H9 (cell line): Measurements from ENCODE around the gene DYNC1H1. TPM values are rescaled to one million over a fixed set of nuclear protein-coding genes. Genes with fewer than 3 reads are reported as not detected.
A peak's percentile ranks its signal among the peaks of the same experiment; 100 is the strongest.

ENCODE experiments used
- DNase-seq: peaks from one replicate; pipeline ENCODE4 v3.0.0-alpha.2; 2017
- H2AFZ ChIP-seq: one replicate; pipeline ENCODE4 v1.6.1; 2013; ENCODE audit warnings: mild to moderate bottlenecking, low read length, control low read depth, moderate library complexity
- H2AK5ac ChIP-seq: 2 replicates; pipeline ENCODE4 v1.6.1; 2013; ENCODE audit warnings: low read length, control low read depth, mixed read lengths; ENCODE audit not compliant: insufficient read length
- H2BK120ac ChIP-seq: one replicate; pipeline ENCODE4 v1.6.1; 2013; ENCODE audit warnings: low read depth, mild to moderate bottlenecking, low read length, control low read depth, inconsistent platforms; ENCODE audit not compliant: poor library complexity, severe bottlenecking
- H2BK12ac ChIP-seq: 2 replicates; pipeline ENCODE4 v1.6.1; 2013; ENCODE audit warnings: low read length, control low read depth, mixed read lengths, low read depth; ENCODE audit not compliant: insufficient read length
- H2BK15ac ChIP-seq: 2 replicates; pipeline ENCODE4 v1.6.1; 2013; ENCODE audit warnings: low read depth, low read length, control low read depth
- H2BK20ac ChIP-seq: one replicate; pipeline ENCODE4 v1.6.1; 2013; ENCODE audit warnings: low read depth, mild to moderate bottlenecking, low read length, control low read depth, inconsistent platforms; ENCODE audit not compliant: poor library complexity, severe bottlenecking
- H2BK5ac ChIP-seq: 2 replicates; pipeline ENCODE4 v1.6.1; 2013; ENCODE audit warnings: low read length, control low read depth, mixed read lengths; ENCODE audit not compliant: insufficient read length
- H3K14ac ChIP-seq: 2 replicates; pipeline ENCODE4 v1.6.1; 2013; ENCODE audit warnings: low read length, control low read depth; ENCODE audit not compliant: insufficient read depth
- H3K18ac ChIP-seq: 2 replicates; pipeline ENCODE4 v1.6.1; 2013; ENCODE audit warnings: low read depth, mild to moderate bottlenecking, mixed read lengths, low read length, control low read depth; ENCODE audit not compliant: insufficient read length
- H3K23ac ChIP-seq: 2 replicates; pipeline ENCODE4 v1.6.1; 2013; ENCODE audit warnings: low read length, control low read depth, mixed read lengths, low read depth; ENCODE audit not compliant: insufficient read length
- H3K23me2 ChIP-seq: 2 replicates; pipeline ENCODE4 v1.6.1; 2013; ENCODE audit warnings: low read depth, mild to moderate bottlenecking, mixed read lengths, low read length, control low read depth; ENCODE audit not compliant: insufficient read length, poor library complexity, severe bottlenecking
- H3K27ac ChIP-seq: 2 replicates; pipeline ENCODE4 v1.5.1; 2013; ENCODE audit warnings: low read length, control low read depth, mixed read lengths, low read depth; ENCODE audit not compliant: insufficient read length
- H3K27me3 ChIP-seq: 2 replicates; pipeline ENCODE4 v1.6.1; 2013; ENCODE audit warnings: low read length, control low read depth, inconsistent platforms; ENCODE audit not compliant: insufficient read depth
- H3K4ac ChIP-seq: 2 replicates; pipeline ENCODE4 v1.6.1; 2013; ENCODE audit warnings: low read depth, mild to moderate bottlenecking, control low read depth, inconsistent platforms, low read length, moderate library complexity
- H3K4me1 ChIP-seq: 2 replicates; pipeline ENCODE4 v1.6.1; 2013; ENCODE audit warnings: low read length, control low read depth, inconsistent platforms; ENCODE audit not compliant: insufficient read depth
- H3K4me2 ChIP-seq: 2 replicates; pipeline ENCODE4 v1.6.1; 2013; ENCODE audit warnings: low read length, control low read depth, mixed read lengths; ENCODE audit not compliant: insufficient read length, insufficient read depth
- H3K56ac ChIP-seq: 2 replicates; pipeline ENCODE4 v1.6.1; 2013; ENCODE audit warnings: low read depth, mild to moderate bottlenecking, mixed read lengths, low read length, control low read depth; ENCODE audit not compliant: insufficient read length
- H3K79me1 ChIP-seq: 2 replicates; pipeline ENCODE4 v1.6.1; 2013; ENCODE audit warnings: low read depth, mild to moderate bottlenecking, moderate library complexity, low read length, control low read depth, inconsistent platforms; ENCODE audit not compliant: insufficient read depth, poor library complexity, severe bottlenecking
- H3K79me2 ChIP-seq: 2 replicates; pipeline ENCODE4 v1.6.1; 2013; ENCODE audit warnings: low read length, control low read depth, inconsistent platforms; ENCODE audit not compliant: insufficient read depth
- H3K9ac ChIP-seq: 2 replicates; pipeline ENCODE4 v1.6.1; 2013; ENCODE audit warnings: low read length, control low read depth, mixed read lengths; ENCODE audit not compliant: insufficient read length; ENCODE audit errors: extremely low read depth
- H3K9me3 ChIP-seq: one replicate; pipeline ENCODE4 v1.6.1; 2013; ENCODE audit warnings: low read depth, low read length, inconsistent platforms; ENCODE audit not compliant: control insufficient read depth
- H3T11ph ChIP-seq: one replicate; pipeline ENCODE4 v1.6.1; 2013; ENCODE audit warnings: mild to moderate bottlenecking, low read length, control low read depth, inconsistent platforms
- H4K20me1 ChIP-seq: one replicate; pipeline ENCODE4 v1.6.1; 2013; ENCODE audit not compliant: control insufficient read depth, insufficient read length, insufficient read depth
- H4K5ac ChIP-seq: 2 replicates; pipeline ENCODE4 v1.6.1; 2013; ENCODE audit warnings: low read depth, mild to moderate bottlenecking, mixed read lengths, low read length, control low read depth; ENCODE audit not compliant: insufficient read length
- H4K8ac ChIP-seq: replicated peaks from 2 replicates; pipeline ENCODE4 v1.6.1; 2013; ENCODE audit warnings: low read length, control low read depth, mixed read lengths, low read depth; ENCODE audit not compliant: insufficient read length
- H4K91ac ChIP-seq: 2 replicates; pipeline ENCODE4 v1.6.1; 2013; ENCODE audit warnings: low read depth, mild to moderate bottlenecking, moderate library complexity, mixed read lengths, low read length, control low read depth; ENCODE audit not compliant: insufficient read length
- H3K27ac Mint-ChIP-seq, 3 experiments: 2 replicates in 2 of 3; 3 replicates in 1 of 3; pipeline ENCODE4 v1.8.0; 2020 to 2021; ENCODE audit warnings: mixed read lengths in 3 of 3, mild to moderate bottlenecking in 1 of 3, moderate library complexity in 1 of 3
- H3K27me3 Mint-ChIP-seq: 2 replicates; pipeline ENCODE4 v1.8.0; 2021; ENCODE audit warnings: low read depth, mild to moderate bottlenecking, moderate library complexity, mixed read lengths
- H3K36me3 Mint-ChIP-seq, 3 experiments: 2 replicates in 2 of 3; 3 replicates in 1 of 3; pipeline ENCODE4 v1.8.0; 2020 to 2021; ENCODE audit warnings: low read depth in 3 of 3, mixed read lengths in 3 of 3; ENCODE audit not compliant: insufficient read depth in 1 of 3
- H3K4me1 Mint-ChIP-seq, 2 experiments: 2 replicates each; pipeline ENCODE4 v1.8.0; 2020; ENCODE audit warnings: mixed read lengths in 2 of 2
- H3K4me3 Mint-ChIP-seq, 2 experiments: 2 replicates in 1 of 2; 3 replicates in 1 of 2; pipeline ENCODE4 v1.8.0; 2020 to 2021; ENCODE audit warnings: mild to moderate bottlenecking in 2 of 2, mixed read lengths in 2 of 2, moderate library complexity in 1 of 2
- H3K9me3 Mint-ChIP-seq, 2 experiments: 2 replicates in 1 of 2; 3 replicates in 1 of 2; pipeline ENCODE4 v1.8.0; 2020; ENCODE audit warnings: mild to moderate bottlenecking in 2 of 2, mixed read lengths in 2 of 2, moderate library complexity in 1 of 2
- CTCF ChIP-seq: fragments of 200-600 bp; sonication (generic); conservative IDR thresholded peaks from 3 replicates; pipeline ENCODE4 v1.8.0; 2021; ENCODE audit warnings: antibody characterized with exemption, mild to moderate bottlenecking
- WGBS: extraction: QIAGEN DNeasy Blood & Tissue Kit; methylation state at CpG from one replicate; pipeline ENCODE4 v1.1.7; 2013; ENCODE audit warnings: missing lambda C conversion rate, low lambda C conversion rate, mixed read lengths; ENCODE audit not compliant: insufficient read length; ENCODE audit errors: extremely low coverage; 5-methylcytosine and 5-hydroxymethylcytosine counted together
- total RNA-seq: library from RNA; stranded (reverse); gene quantifications from 2 replicates; pipeline ENCODE4 v1.2.1, GENCODE V29; 2021

Gene DYNC1H1
- total RNA-seq, 1 experiment from 2014 or later: 359 TPM

- no peak overlapping the region for H2BK20ac ChIP-seq
Observed at GRCh38 chr14:102000902-102001301, 36.5 kb downstream of the DYNC1H1 start.

More at GRCh38 chr14:102000902-102001301, 36.5 kb downstream of the DYNC1H1 start:
- H3K79me2 ChIP-seq: peaks cover 2% of the 10 kb centered on the region; the same call in 1 of the 2 replicates
- DNase-seq: no peak
- no peak overlapping the region for H3K9ac ChIP-seq
- H2BK12ac ChIP-seq: no peak overlapping the region
- no peak overlapping the region for H3T11ph ChIP-seq
- no peaks in the 10 kb centered on the region for H3K27me3 ChIP-seq
- H3K4me3 Mint-ChIP-seq: no peak overlapping the region
- TF ChIP-seq CTCF: no peak
- H2AK5ac ChIP-seq: no peak overlapping the region
- H3K56ac ChIP-seq: no peak overlapping the region
- no peak overlapping the region for H2AFZ ChIP-seq
- H3K18ac ChIP-seq: no peak overlapping the region
- H4K20me1 ChIP-seq: no peaks in the 10 kb centered on the region
- H3K9me3 Mint-ChIP-seq: no peaks in the 10 kb centered on the region
- no peaks in the 10 kb centered on the region for H3K4me1 Mint-ChIP-seq
- H3K23ac ChIP-seq: no peak overlapping the region
- H4K8ac ChIP-seq: no peak overlapping the region
- H3K4me2 ChIP-seq: no peak overlapping the region
- WGBS: no CpG with 5 or more reads among the region's 12 CpGs
- no peak overlapping the region for H3K27ac ChIP-seq
- no peak overlapping the region for H4K91ac ChIP-seq
- H3K79me1 ChIP-seq: no peaks in the 10 kb centered on the region
- peak overlapping the region in 1 of 3 experiments; percentile 68; a peak in 1 of 7 replicates for H3K27ac Mint-ChIP-seq
- no peak overlapping the region for H2BK15ac ChIP-seq
- H3K4ac ChIP-seq: no peak overlapping the region
- no peak overlapping the region for H2BK120ac ChIP-seq
- H3K14ac ChIP-seq: no peak overlapping the region
- H3K27me3 Mint-ChIP-seq: no peaks in the 10 kb centered on the region
- no peaks in the 10 kb centered on the region for H3K4me1 ChIP-seq
- no peaks in the 10 kb centered on the region for H3K23me2 ChIP-seq
- no peak overlapping the region for H4K5ac ChIP-seq
- no peak overlapping the region for H2BK5ac ChIP-seq
- peaks cover 70 to 91% (median 83%) of the 10 kb centered on the region in 3 experiments; a peak in 6 of 7 replicates for H3K36me3 Mint-ChIP-seq
- H3K9me3 ChIP-seq: no peaks in the 10 kb centered on the region
